Neural cell (in vitro differentiated cells): ENCODE data around the gene PCDH1. TPM values are rescaled to one million over a fixed set of nuclear protein-coding genes. Genes with fewer than 3 reads are reported as not detected.

Experiments used
- H2AFZ ChIP-seq: fragments of 200-600, 300-800 bp; sonication (generic), shearing (Covaris generic); 2 replicates; pipeline ENCODE4 v1.6.0; 2014; ENCODE audit warnings: low read depth, mild to moderate bottlenecking, antibody characterized with exemption, low read length, moderate library complexity
- H3F3A ChIP-seq: fragments of 200-600 bp; shearing (Covaris generic); 2 replicates; pipeline ENCODE4 v1.6.1; 2016; ENCODE audit warnings: mild to moderate bottlenecking, moderate library complexity, mixed read lengths, antibody characterized with exemption, low read length; ENCODE audit not compliant: insufficient read depth, poor library complexity, severe bottlenecking
- H3K27ac ChIP-seq: fragments of 200-600, 300-800 bp; sonication (generic), shearing (Covaris generic); 2 replicates; pipeline ENCODE4 v1.5.1; 2014; ENCODE audit warnings: mild to moderate bottlenecking, low read length, moderate library complexity
- H3K27me3 ChIP-seq: fragments of 300-800, 200-600 bp; sonication (generic), shearing (Covaris generic); 2 replicates; pipeline ENCODE4 v1.6.0; 2014; ENCODE audit warnings: mild to moderate bottlenecking, low read depth, low read length, moderate library complexity; ENCODE audit not compliant: insufficient read depth
- H3K36me3 ChIP-seq: fragments of 300-800, 200-600 bp; sonication (generic), shearing (Covaris generic); 2 replicates; pipeline ENCODE4 v1.5.1; 2014; ENCODE audit warnings: mild to moderate bottlenecking, antibody characterized with exemption, low read length, moderate library complexity; ENCODE audit not compliant: insufficient read depth
- H3K4me2 ChIP-seq: fragments of 300-800, 200-600 bp; sonication (generic), shearing (Covaris generic); 2 replicates; pipeline ENCODE4 v1.6.0; 2014; ENCODE audit warnings: mild to moderate bottlenecking, low read length
- H3K4me3 ChIP-seq: fragments of 300-800, 200-600 bp; sonication (generic), shearing (Covaris generic); 2 replicates; pipeline ENCODE4 v1.5.1; 2014; ENCODE audit warnings: mild to moderate bottlenecking, low read length, moderate library complexity
- H3K79me2 ChIP-seq: fragments of 200-600 bp; shearing (Covaris generic); replicated peaks from 2 replicates; pipeline ENCODE4 v1.6.0; 2014; ENCODE audit warnings: mild to moderate bottlenecking, low read length, moderate library complexity; ENCODE audit not compliant: insufficient read depth
- H3K9ac ChIP-seq: fragments of 300-800, 200-600 bp; sonication (generic), shearing (Covaris generic); 2 replicates; pipeline ENCODE4 v1.6.1; 2016; ENCODE audit warnings: mild to moderate bottlenecking, low read length, mixed read lengths
- H3K9me2 ChIP-seq: fragments of 200-600 bp; shearing (Covaris generic); 2 replicates; pipeline ENCODE4 v1.6.1; 2016; ENCODE audit warnings: mild to moderate bottlenecking, low read length, mixed read lengths; ENCODE audit not compliant: insufficient read depth
- H3K9me3 ChIP-seq: fragments of 200-600, 300-800 bp; sonication (generic), shearing (Covaris generic); 2 replicates; pipeline ENCODE4 v1.6.1; 2016; ENCODE audit warnings: mild to moderate bottlenecking, mixed run types, low read length, moderate library complexity, mixed read lengths
- H4K20me1 ChIP-seq: fragments of 200-600 bp; shearing (Covaris generic); 2 replicates; pipeline ENCODE4 v1.6.1; 2016; ENCODE audit warnings: mild to moderate bottlenecking, mixed run types; ENCODE audit not compliant: insufficient read depth
- EP300 ChIP-seq: fragments of 450-650 bp; conservative IDR thresholded peaks from 2 replicates; pipeline ENCODE4 v1.6.1; 2014; ENCODE audit warnings: antibody characterized with exemption, mild to moderate bottlenecking, moderate library complexity; ENCODE audit not compliant: poor library complexity, severe bottlenecking
- EZH2 ChIP-seq: fragments of 200-600, 300-800 bp; shearing (Covaris generic), sonication (generic); IDR thresholded peaks from 2 replicates; pipeline ENCODE4 v1.6.1; 2014; ENCODE audit warnings: antibody characterized with exemption, low read length, borderline replicate concordance, mild to moderate bottlenecking; ENCODE audit not compliant: insufficient read depth, poor library complexity, severe bottlenecking
- MXI1 ChIP-seq: fragments of 450-650 bp; conservative IDR thresholded peaks from 2 replicates; pipeline ENCODE4 v1.6.1; 2014; ENCODE audit warnings: antibody characterized with exemption, mild to moderate bottlenecking; ENCODE audit not compliant: poor library complexity, severe bottlenecking
- POLR2AphosphoS5 ChIP-seq: IDR thresholded peaks from 2 replicates; pipeline ENCODE4 v1.6.1; 2012
- RAD21 ChIP-seq: fragments of 450-650 bp; conservative IDR thresholded peaks from 2 replicates; pipeline ENCODE4 v1.6.1; 2014; ENCODE audit warnings: antibody characterized with exemption, mild to moderate bottlenecking, moderate library complexity
- REST ChIP-seq: IDR thresholded peaks from 2 replicates; pipeline ENCODE4 v1.6.1; 2012; ENCODE audit warnings: borderline replicate concordance
- SMC3 ChIP-seq: fragments of 450-650 bp; conservative IDR thresholded peaks from 2 replicates; pipeline ENCODE4 v1.6.1; 2014; ENCODE audit warnings: antibody characterized with exemption, mild to moderate bottlenecking, moderate library complexity; ENCODE audit not compliant: poor library complexity
- TAF1 ChIP-seq: IDR thresholded peaks from 2 replicates; pipeline ENCODE4 v1.6.1; 2012; ENCODE audit warnings: low read depth
- polyA plus RNA-seq: library from polyadenylated mRNA; depleted of rRNA; stranded (reverse); fragments of >200 nt; gene quantifications from 2 replicates; pipeline ENCODE4 v1.2.3, GENCODE V29; 2014
- TF ChIP-seq, protein P1 (sequence below): fragments of 450-650 bp; IDR thresholded peaks from 2 replicates; pipeline ENCODE4 v1.5.1; 2014; ENCODE audit warnings: antibody characterized with exemption, mild to moderate bottlenecking, moderate library complexity; ENCODE audit not compliant: poor library complexity, severe bottlenecking

PCDH1 gene
- polyA plus RNA-seq, 1 donor from 2014 or later, result 13.9 TPM

DNA sequence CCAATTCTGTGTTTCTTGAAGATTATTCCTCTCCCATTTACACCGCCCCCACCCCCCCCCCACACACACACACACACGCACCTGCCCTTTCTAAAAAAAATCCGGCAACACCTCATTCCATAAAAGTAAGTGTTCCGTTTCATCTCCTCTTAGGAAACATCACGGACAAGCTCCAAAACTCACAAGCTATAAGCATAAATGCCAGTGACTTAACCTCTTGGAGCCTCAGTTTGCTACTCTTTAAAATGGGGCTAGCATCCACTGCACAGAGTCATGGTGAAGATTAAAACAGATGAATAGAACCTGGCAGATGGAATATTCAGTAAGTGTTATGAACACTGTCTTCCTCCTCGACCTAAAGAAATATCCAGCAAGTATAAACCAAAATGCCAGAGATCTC is 70.5 kb downstream of the PCDH1 start:
- Histone ChIP-seq H3K79me2 (no peaks in the 10 kb centered on the region), H3F3A (peaks cover 13% of the 10 kb centered on the region), H3K36me3 (no peaks in the 10 kb centered on the region), H3K9me3 (no peaks in the 10 kb centered on the region), H3K9me2 (no peaks in the 10 kb centered on the region), H3K4me2 (no peak overlapping the region), H3K4me3 (no peak overlapping the region), H4K20me1 (no peaks in the 10 kb centered on the region), H3K9ac (no peak overlapping the region), H3K27ac (no peak overlapping the region), H3K27me3 (no peaks in the 10 kb centered on the region), H2AFZ (no peak overlapping the region)
- TF ChIP-seq SMC3, result no peak
- no peak for TF ChIP-seq MXI1
- no peak for TF ChIP-seq TAF1
- TF ChIP-seq POLR2AphosphoS5, result no peak
- TF ChIP-seq EZH2, result no peak
- TF ChIP-seq RAD21, result no peak
- TF ChIP-seq EP300, result no peak
- TF ChIP-seq REST, result no peak
- TF ChIP-seq, protein P1, sequence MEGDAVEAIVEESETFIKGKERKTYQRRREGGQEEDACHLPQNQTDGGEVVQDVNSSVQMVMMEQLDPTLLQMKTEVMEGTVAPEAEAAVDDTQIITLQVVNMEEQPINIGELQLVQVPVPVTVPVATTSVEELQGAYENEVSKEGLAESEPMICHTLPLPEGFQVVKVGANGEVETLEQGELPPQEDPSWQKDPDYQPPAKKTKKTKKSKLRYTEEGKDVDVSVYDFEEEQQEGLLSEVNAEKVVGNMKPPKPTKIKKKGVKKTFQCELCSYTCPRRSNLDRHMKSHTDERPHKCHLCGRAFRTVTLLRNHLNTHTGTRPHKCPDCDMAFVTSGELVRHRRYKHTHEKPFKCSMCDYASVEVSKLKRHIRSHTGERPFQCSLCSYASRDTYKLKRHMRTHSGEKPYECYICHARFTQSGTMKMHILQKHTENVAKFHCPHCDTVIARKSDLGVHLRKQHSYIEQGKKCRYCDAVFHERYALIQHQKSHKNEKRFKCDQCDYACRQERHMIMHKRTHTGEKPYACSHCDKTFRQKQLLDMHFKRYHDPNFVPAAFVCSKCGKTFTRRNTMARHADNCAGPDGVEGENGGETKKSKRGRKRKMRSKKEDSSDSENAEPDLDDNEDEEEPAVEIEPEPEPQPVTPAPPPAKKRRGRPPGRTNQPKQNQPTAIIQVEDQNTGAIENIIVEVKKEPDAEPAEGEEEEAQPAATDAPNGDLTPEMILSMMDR, result no peak

DNA sequence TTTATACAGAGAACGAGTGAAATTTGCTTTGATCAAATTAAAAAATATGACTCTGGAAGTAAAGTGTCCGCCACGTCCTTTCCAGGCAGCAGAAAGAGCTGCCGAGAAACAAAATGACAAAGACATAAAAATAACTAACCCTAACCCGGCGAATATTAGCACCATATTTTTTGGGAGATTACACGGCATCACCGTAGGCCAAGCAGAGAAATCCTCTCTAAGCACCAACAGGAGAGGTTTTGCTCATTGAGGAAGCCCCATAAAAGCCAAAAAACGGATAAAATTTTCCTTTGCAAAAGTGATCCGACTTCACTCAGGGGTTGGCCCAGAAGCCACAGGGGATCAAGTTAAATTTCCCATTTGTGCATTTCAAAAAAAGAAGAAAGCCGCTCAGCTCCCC is 70.9 kb downstream of the PCDH1 start:
- TF ChIP-seq TAF1, result no peak
- TF ChIP-seq EP300, result no peak
- no peak for TF ChIP-seq RAD21
- no peak for TF ChIP-seq EZH2
- TF ChIP-seq, protein P1, result no peak
- TF ChIP-seq REST, result no peak
- no peak for TF ChIP-seq SMC3
- TF ChIP-seq POLR2AphosphoS5, result no peak
- TF ChIP-seq MXI1, result no peak
- Histone ChIP-seq H3K4me3 (no peak overlapping the region), H3F3A (peaks cover 13% of the 10 kb centered on the region), H2AFZ (no peak overlapping the region), H3K79me2 (no peaks in the 10 kb centered on the region), H3K27ac (no peak overlapping the region), H3K4me2 (no peak overlapping the region), H3K27me3 (no peaks in the 10 kb centered on the region), H4K20me1 (no peaks in the 10 kb centered on the region), H3K9me2 (no peaks in the 10 kb centered on the region), H3K36me3 (no peaks in the 10 kb centered on the region), H3K9ac (no peak overlapping the region), H3K9me3 (no peaks in the 10 kb centered on the region)
